Measurements from ENCODE around the gene TUBGCP2. TPM values are rescaled to one million over a fixed set of nuclear protein-coding genes. Genes with fewer than 3 reads are reported as not detected.

TUBGCP2 gene
- total RNA-seq, 1 experiment from 2014 or later: 93.7 TPM

DNA sequence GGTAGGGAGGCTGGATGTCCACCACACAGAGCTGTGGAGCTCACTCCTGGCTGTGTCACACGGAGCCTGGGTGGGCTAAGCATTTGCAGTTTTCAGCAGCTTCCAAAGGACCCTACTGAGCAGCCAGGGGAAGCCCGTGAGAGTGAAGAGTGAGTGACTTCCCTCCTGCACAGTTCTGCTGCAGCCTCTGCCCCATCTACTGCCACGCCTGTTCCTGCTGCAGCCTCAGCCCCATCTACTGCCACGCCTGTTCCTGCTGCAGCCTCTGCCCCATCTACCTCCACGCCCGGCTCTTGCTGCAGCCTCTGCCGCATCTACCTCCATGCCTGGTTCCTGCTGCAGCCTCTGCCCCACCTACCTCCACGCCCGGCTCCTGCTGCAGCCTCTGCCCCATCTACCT lies 44.2 kb downstream of the TUBGCP2 start:
- no peak for TF ChIP-seq SIN3A (IDR thresholded peaks at IDR 0.05; ENCODE audit: borderline replicate concordance, insufficient read depth, low read depth, low read length)
- TF ChIP-seq POLR2AphosphoS5 (IDR thresholded peaks at IDR 0.05; ENCODE audit: low read depth, low read length): no peak
- TF ChIP-seq TCF7L2 (IDR thresholded peaks at IDR 0.05; ENCODE audit: low read depth, low read length): no peak
- TF ChIP-seq, protein P1, sequence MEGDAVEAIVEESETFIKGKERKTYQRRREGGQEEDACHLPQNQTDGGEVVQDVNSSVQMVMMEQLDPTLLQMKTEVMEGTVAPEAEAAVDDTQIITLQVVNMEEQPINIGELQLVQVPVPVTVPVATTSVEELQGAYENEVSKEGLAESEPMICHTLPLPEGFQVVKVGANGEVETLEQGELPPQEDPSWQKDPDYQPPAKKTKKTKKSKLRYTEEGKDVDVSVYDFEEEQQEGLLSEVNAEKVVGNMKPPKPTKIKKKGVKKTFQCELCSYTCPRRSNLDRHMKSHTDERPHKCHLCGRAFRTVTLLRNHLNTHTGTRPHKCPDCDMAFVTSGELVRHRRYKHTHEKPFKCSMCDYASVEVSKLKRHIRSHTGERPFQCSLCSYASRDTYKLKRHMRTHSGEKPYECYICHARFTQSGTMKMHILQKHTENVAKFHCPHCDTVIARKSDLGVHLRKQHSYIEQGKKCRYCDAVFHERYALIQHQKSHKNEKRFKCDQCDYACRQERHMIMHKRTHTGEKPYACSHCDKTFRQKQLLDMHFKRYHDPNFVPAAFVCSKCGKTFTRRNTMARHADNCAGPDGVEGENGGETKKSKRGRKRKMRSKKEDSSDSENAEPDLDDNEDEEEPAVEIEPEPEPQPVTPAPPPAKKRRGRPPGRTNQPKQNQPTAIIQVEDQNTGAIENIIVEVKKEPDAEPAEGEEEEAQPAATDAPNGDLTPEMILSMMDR (IDR thresholded peaks at IDR 0.05): no peak
- TF ChIP-seq, protein P2, sequence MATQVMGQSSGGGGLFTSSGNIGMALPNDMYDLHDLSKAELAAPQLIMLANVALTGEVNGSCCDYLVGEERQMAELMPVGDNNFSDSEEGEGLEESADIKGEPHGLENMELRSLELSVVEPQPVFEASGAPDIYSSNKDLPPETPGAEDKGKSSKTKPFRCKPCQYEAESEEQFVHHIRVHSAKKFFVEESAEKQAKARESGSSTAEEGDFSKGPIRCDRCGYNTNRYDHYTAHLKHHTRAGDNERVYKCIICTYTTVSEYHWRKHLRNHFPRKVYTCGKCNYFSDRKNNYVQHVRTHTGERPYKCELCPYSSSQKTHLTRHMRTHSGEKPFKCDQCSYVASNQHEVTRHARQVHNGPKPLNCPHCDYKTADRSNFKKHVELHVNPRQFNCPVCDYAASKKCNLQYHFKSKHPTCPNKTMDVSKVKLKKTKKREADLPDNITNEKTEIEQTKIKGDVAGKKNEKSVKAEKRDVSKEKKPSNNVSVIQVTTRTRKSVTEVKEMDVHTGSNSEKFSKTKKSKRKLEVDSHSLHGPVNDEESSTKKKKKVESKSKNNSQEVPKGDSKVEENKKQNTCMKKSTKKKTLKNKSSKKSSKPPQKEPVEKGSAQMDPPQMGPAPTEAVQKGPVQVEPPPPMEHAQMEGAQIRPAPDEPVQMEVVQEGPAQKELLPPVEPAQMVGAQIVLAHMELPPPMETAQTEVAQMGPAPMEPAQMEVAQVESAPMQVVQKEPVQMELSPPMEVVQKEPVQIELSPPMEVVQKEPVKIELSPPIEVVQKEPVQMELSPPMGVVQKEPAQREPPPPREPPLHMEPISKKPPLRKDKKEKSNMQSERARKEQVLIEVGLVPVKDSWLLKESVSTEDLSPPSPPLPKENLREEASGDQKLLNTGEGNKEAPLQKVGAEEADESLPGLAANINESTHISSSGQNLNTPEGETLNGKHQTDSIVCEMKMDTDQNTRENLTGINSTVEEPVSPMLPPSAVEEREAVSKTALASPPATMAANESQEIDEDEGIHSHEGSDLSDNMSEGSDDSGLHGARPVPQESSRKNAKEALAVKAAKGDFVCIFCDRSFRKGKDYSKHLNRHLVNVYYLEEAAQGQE (IDR thresholded peaks at IDR 0.05; ENCODE audit: insufficient read depth in 1 of 2, low read depth in 2 of 2, low read length in 1 of 2): no peak
- DNase-seq (ENCODE audit: low read depth, low spot score) (no peak), ATAC-seq (no peak)
- Histone ChIP-seq H3K9me3 (ENCODE audit: control insufficient read depth, insufficient read depth, low read depth, low read length) (no peaks in the 10 kb centered on the region), H3K27ac (ENCODE audit: low read length) (no peak overlapping the region), H3K4me1 (ENCODE audit: control insufficient read depth, insufficient read depth, low read length) (peaks cover 22% of the 10 kb centered on the region), H3K36me3 (ENCODE audit: control insufficient read depth, insufficient read depth, low read length) (no peaks in the 10 kb centered on the region), H3K4me3 (ENCODE audit: low read depth in 2 of 2, low read length in 2 of 2) (no peak overlapping the region), H3K27me3 (ENCODE audit: control insufficient read depth, insufficient read depth, low read length) (no peaks in the 10 kb centered on the region)
- ChIA-PET POLR2A (interaction anchor here (0.6 kb wide), 1 partner anchor 46 kb away, joined by 10 read pairs; no protein-coding TSS in a partner anchor), CTCF (no interaction called here)
- intact Hi-C loops (cut with micrococcal nuclease; ENCODE audit: unreplicated experiment): no loop called here
- no TSS peak for BruUV-seq (replicated peaks)
- in situ Hi-C loops (cut with HindIII; ENCODE audit: low pct_unique_long_range_greater_than_20kb, low sequenced_read_pairs): no loop called here

DNA sequence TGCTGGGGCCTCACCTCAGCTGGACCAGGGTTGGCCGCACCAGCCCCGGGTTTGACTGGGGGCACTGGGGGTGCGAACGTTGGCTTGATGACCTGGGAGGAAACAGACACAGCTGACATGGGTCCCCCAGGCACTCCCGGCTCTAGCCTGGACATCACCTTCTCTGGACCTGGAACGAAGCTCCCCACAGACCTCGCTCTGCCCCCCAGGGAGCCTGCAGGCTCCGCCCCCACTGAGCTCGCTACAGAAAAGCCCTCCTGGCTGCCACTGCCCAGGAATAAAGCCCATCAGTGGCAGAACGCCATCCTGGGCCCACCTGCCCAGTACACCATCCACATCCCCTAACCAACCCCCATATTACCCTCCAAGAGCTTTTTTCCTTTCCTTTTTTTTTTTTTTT lies 45.0 kb downstream of the TUBGCP2 start:
- H3K4me3 ChIP-seq (ENCODE audit: low read depth in 2 of 2, low read length in 2 of 2): no peak overlapping the region
- H3K27me3 ChIP-seq (ENCODE audit: control insufficient read depth, insufficient read depth, low read length): no peaks in the 10 kb centered on the region
- ATAC-seq: no peak
- no TSS peak for BruUV-seq (replicated peaks)
- intact Hi-C loops (cut with micrococcal nuclease; ENCODE audit: unreplicated experiment): no loop called here
- H3K36me3 ChIP-seq (ENCODE audit: control insufficient read depth, insufficient read depth, low read length): no peaks in the 10 kb centered on the region
- H3K4me1 ChIP-seq (ENCODE audit: control insufficient read depth, insufficient read depth, low read length): peaks cover 30% of the 10 kb centered on the region
- in situ Hi-C loops (cut with HindIII; ENCODE audit: low pct_unique_long_range_greater_than_20kb, low sequenced_read_pairs): no loop called here
- TF ChIP-seq TCF7L2 (IDR thresholded peaks at IDR 0.05; ENCODE audit: low read depth, low read length) (no peak), SIN3A (IDR thresholded peaks at IDR 0.05; ENCODE audit: borderline replicate concordance, insufficient read depth, low read depth, low read length) (no peak), POLR2AphosphoS5 (IDR thresholded peaks at IDR 0.05; ENCODE audit: low read depth, low read length) (no peak)
- TF ChIP-seq, protein P1 (IDR thresholded peaks at IDR 0.05): no peak
- TF ChIP-seq, protein P2 (IDR thresholded peaks at IDR 0.05; ENCODE audit: insufficient read depth in 1 of 2, low read depth in 2 of 2, low read length in 1 of 2): no peak
- ChIA-PET POLR2A (interaction anchor here (0.7 kb wide), 1 partner anchor 12 kb away, joined by 8 read pairs; no protein-coding TSS in a partner anchor), CTCF (interaction anchor here (0.6 kb wide), 1 partner anchor 175 kb away, joined by 5 read pairs; no protein-coding TSS in a partner anchor)
- no peak for DNase-seq (ENCODE audit: low read depth, low spot score)
- no peak overlapping the region for H3K27ac ChIP-seq (ENCODE audit: low read length)
- H3K9me3 ChIP-seq (ENCODE audit: control insufficient read depth, insufficient read depth, low read depth, low read length): no peaks in the 10 kb centered on the region
